ENCODE data around the gene PKD1.

PKD1 gene

DNA sequence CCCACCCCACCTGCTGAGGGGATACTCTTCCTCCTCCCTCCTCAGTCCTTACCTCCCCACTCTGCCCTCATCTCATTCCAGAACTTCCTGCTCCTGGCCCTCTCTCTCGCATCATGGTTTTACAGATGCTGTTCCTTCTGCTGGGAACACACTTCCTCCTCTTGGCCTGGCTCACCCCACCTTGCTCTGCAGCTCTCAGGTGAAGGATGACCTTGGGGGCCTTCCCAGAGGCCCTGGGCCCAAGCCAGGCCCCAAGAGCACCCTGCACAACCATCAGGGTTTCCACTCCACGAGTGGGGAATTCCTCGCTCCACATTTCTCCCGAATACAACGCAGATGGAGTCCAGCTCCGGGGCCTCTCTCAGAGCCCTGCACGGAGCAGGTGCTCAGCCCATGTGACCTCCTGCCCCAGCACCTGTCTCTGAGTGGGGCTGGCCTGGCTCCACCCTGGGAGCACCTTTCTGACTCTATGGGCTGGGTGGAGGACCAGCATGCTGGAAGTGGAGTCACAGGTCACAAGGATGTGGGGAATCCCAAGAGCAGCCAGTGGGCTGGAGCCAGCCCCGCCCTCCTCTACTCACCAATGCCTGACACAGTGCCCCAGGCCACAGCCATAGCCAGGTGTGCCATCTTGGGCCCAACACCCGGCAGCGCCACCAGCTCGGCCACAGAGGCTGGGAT lies 92.6 kb downstream of the PKD1 start:
- no peak for DNase-seq

DNA sequence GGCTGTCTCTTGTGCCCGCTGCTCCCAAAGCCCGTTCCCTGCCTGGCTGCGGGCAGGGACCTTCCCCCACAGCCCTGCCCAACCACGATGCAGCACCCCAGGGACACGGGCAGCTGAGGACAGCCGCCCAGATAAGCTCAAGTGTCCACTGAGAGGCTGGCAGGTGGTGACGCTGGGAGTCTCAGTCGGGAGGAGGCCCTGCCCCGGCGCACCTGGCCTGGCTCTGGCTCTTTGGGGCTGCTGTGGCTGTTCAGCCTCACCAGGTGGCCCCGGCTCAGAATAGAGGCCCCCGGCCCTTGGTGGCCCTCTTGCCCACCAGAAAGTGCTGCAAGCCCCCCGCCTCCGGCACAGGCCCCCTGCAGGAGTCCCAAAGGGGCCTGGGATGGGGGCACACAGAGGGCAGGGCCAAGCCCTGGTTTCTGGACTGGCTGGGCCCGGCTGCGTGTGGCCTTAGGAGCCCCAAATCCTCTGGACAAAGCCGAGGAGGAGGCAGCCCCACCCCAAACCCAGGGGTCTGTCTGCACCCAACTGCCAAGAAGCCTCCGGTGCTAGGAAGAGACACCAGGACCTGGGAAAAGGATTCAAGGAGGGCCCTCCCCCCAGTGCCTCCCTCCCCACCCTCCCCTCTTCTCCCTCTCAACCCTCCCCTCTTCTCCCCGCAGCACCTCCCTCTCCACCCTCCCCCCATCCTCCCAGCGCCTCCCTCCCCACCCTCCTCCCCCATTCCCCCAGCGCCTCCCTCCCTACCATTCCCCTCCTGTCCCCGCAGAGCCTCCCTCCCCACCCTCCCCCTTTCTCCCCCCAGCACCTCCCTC lies 93.3 kb downstream of the PKD1 start:
- DNase-seq = peak; percentile 33

DNA sequence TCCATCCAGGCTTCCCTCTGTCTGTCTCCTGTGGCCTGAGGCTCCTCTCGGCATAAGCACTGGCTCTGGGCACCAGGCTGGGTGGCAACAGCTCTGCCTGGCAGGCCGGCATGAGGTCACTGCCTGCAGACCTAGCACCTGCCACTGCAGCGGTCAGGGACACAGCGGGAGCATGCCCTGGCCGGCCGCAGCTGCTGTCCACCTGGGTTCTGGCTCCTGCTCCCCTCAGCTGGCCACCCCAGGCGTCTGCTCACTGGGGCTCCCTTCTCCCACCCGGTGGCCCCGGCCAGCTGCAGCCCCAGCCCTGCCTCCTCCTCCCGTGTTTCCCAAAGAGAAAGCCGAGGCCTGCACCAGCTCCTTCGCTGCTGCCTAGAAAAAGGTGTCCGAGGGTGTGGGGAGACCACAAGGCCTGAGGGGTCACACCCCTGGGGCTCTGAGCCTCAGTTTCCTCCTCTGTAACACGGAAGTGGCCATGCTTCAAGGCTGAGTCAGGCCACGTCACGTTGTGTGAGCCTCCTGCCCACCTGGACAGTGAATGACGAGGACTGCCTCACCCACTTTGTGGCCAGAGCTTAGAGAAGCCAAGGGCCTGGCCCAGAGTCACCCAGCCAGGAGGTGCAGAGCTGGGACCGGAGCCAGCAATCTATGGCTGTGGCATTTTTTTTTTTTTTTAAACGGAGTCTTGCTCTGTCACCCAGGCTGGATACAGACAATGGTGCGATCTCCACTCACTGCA lies 94.7 kb downstream of the PKD1 start:
- DNase-seq = no peak

DNA sequence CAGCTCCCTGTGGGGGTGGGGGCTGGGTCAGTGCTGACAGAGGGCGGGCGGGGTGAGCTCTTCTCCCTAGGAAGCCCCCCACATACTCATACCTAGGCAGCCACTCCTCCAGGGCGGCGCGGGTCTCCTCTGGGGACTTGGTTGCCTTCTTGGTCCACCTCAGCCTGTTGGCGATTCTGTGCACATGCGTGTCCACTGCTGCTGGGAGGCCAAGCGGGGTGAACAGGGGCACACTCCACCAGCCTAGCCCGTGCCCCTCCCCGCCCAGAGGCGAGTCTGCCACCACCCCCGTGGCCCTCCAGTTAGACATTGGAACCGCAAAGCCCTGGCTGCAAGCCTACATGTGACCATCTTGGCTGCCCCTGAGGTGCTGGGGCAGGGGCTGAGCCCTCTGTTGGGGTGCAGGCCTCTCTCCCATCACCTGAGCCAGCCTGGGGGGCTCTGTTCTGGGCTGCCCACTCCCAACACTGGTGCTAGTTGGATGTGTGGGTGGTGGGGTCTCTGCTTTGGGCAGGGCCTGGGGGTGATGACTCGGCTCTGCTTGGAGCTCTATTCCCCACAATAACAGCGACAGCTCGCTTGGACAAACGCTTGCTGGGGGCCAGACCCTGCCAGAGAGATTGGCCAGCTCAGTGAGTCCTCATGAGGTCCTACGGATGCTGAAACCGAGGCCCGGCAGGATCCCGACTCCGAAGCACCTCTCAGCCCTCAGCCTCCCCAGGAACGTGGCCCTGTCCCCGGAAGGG lies 95.5 kb downstream of the PKD1 start:
- no peak for DNase-seq

DNA sequence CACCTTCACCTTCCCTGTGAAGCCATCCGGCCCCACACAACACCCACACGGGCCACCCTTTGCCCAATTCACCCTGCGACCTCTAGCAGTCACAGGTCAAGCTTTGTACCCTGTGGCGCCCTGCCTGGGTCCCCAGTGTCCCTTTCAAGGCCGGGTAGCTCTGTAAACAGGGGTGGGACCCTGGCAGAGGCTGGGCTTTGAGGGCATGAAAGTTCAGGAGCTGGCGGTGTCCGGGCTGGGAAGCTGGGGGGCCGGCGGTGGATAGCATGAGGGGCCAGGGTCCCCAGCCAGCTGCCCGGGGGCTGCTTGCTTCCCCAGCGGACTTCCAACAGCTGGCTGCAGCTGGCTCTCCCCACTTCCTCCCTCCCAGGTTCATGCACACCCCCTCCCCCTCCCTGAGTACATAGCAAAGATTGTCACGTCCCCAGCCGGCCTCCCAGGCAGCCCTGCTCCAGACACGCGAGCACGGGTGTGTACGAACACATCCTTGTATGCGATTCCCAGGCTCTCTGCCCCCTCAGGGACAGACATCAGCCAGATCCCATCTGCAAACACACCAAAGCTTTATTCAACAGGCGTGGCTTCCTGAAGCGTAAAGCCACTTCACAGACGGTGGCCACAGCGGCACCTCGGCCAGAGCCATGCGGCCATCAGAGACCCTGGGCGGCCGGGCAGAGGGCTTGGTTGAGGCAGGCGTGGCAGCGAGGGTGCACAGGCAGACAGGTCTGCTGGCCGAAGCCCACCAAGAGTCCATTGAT lies 96.2 kb downstream of the PKD1 start:
- no peak for DNase-seq
